Neural progenitor cell (in vitro differentiated cells): Measurements from ENCODE around the gene DIAPH3.

Experiments
- CTCF ChIP-seq: fragments of 200-600 bp; sonication (generic); IDR thresholded peaks from 2 replicates; pipeline ENCODE4 v1.5.1; 2017; ENCODE audit warnings: antibody characterized with exemption, mild to moderate bottlenecking
- EZH2 ChIP-seq: fragments of 200-600 bp; sonication (generic); IDR thresholded peaks from 2 replicates; pipeline ENCODE4 v1.6.1; 2017; ENCODE audit warnings: antibody characterized with exemption, mild to moderate bottlenecking, moderate library complexity
- EZH2phosphoT487 ChIP-seq: fragments of 200-600 bp; sonication (generic); IDR thresholded peaks from 2 replicates; pipeline ENCODE4 v1.6.1; 2017; ENCODE audit warnings: antibody characterized with exemption

GRCh38 chr13:59766236-59766635 is 397.5 kb downstream of the DIAPH3 start:
- TF ChIP-seq CTCF (no peak), EZH2 (no peak), EZH2phosphoT487 (no peak)
